Sciatic nerve (tissue), 2 donors: ENCODE measurements around the gene COP1. TPM values are rescaled to one million over a fixed set of nuclear protein-coding genes. Genes with fewer than 3 reads are reported as not detected.
"Not testable (repeated sequence)": the region's sequence is repeated elsewhere in the genome, so short reads cannot be mapped to it uniquely, and the experiment has no call there.

ENCODE experiments used
- ATAC-seq: fragments of 200-7000 bp; cut with Tn5 transposase; one replicate; pipeline ENCODE4 v1.9.1; 2020; ENCODE audit warnings: mild to moderate bottlenecking, moderate library complexity
- DNase-seq: peaks from one replicate; pipeline ENCODE4 v3.0.0-alpha.2; 2020; ENCODE audit warnings: low spot score
- intact Hi-C: fragments of 100-400 bp; cut with DNase I; formaldehyde crosslinking; loops from one replicate; pipeline ENCODE4 v1.14.2; 2022
- total RNA-seq: library from RNA; stranded (reverse); fragmentation: NEBNext Ultra II Directional; extraction: Animal tissue kit (Norgen Biotek cat#: 25700); gene quantifications from one replicate; pipeline ENCODE4 v1.2.1, GENCODE V29; 2021
- donor health status: DM: no; HTN: no; CAD: no.
- donor health status: DM: no; HTN: no; CAD: no.

Gene COP1
- total RNA-seq, 1 donor from 2014 or later, result 43.7 TPM

- ATAC-seq, intact Hi-C loops, DNase-seq: not testable (repeated sequence)
Observed at GRCh38 chr1:175992825-175993224, 214.3 kb downstream of the COP1 start.

GRCh38 chr1:175992202-175992601 is 214.9 kb downstream of the COP1 start:
- intact Hi-C loops, DNase-seq: not testable (repeated sequence)

GRCh38 chr1:175984813-175985212 is 222.3 kb downstream of the COP1 start:
- intact Hi-C loops, result no loop called here
- no peak for DNase-seq
- no peak for ATAC-seq

More at GRCh38 chr1:175992202-175992601, 214.9 kb downstream of the COP1 start:
- ATAC-seq, result not testable (repeated sequence)

- ATAC-seq (no peak), DNase-seq (no peak)
- intact Hi-C loops, result no loop called here
Observed at GRCh38 chr1:175984057-175984812, 222.9 kb downstream of the COP1 start.

DNA sequence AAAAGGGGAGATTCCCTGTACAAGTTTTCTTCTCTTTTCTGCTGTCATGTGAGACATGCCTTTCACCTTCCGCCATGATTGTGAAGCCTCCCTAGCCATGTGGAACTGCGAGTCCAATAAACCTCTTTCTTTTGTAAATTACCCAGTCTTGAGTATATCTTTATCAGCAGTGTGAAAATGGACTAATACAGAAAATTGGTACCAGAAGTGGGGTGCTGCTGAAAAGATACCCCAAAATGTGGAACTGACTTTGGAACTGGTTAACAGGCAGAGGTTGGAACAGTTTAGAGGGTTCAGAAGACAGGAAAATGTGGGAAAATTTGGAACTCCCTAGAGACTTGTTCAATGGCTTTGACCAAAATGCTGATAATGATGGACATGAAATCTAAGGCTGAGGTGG is 223.7 kb downstream of the COP1 start:
- ATAC-seq, intact Hi-C loops, DNase-seq: not testable (repeated sequence)

DNA sequence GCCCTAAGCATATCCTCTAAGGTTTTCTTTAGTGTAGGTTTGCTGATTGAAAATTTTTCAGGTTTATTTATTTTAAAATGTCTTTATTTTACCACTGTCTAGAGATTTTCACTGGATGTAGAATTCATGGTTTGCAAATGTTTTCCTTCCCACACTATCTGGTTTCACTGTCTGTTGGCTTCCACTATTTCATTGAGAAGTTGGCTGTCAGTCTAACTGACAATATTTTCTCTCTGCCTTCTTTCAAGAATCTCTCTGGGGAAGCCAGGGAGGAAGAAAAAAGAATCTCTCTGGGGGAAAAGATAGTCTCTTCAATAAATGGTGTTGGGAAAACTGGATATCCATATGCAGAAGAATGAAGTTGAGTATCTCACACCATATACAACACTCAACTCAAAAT is 226.0 kb downstream of the COP1 start:
- no peak for ATAC-seq
- no peak for DNase-seq
- intact Hi-C loops, result no loop called here

GRCh38 chr1:175978926-175979325 is 228.2 kb downstream of the COP1 start:
- intact Hi-C loops, result no loop called here
- ATAC-seq (no peak), DNase-seq (no peak)

DNA sequence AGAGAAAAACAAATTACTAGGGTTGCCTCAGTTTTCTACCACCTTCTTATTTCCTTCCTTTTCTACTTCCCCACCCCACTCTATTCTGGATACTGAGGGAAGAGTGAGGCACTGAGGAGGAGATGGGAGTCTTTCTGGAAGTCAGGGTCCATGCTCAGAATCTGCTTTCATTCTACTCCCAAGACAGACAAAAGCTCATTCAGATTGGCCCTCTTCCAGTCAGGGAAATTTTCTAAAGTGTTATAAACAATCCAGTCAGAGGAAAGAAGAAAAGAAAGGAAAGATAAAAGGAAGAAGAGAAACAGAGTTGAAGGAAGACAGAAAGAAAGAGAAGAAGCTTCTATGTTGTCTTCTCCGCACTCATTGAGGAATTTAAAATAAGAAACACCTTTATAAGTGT is 228.6 kb downstream of the COP1 start:
- no peak for ATAC-seq
- DNase-seq, result no peak
- intact Hi-C loops, result no loop called here

- intact Hi-C loops, result no loop called here
- ATAC-seq, result no peak
- no peak for DNase-seq
Observed at GRCh38 chr1:175976865-175977642, 230.0 kb downstream of the COP1 start.

DNA sequence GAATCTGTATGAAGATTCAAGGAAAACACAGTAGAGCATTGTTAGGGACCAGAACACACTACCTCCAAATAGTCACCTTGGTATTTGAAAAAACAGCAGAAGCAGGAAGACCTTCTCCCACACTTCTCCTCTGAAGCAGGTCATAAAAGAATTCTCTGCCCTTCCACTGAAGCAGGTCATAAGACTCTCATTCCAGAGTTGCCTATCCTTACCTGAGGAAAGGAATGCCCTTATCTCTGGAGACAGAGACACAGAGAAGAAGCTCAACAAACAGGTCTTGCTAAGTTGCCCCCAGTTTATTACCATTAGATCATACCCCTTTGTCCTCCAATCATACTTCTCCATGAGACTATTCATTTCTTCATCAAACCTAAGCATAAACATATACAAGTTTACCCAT is 237.9 kb downstream of the COP1 start:
- intact Hi-C loops, result no loop called here
- DNase-seq (no peak), ATAC-seq (no peak)

- intact Hi-C loops, result no loop called here
- ATAC-seq (no peak), DNase-seq (no peak)
Observed at GRCh38 chr1:175968486-175969172, 238.5 kb downstream of the COP1 start.

- ATAC-seq (no peak), DNase-seq (no peak)
- intact Hi-C loops, result no loop called here
Observed at GRCh38 chr1:175963740-175964139, 243.3 kb downstream of the COP1 start.

DNA sequence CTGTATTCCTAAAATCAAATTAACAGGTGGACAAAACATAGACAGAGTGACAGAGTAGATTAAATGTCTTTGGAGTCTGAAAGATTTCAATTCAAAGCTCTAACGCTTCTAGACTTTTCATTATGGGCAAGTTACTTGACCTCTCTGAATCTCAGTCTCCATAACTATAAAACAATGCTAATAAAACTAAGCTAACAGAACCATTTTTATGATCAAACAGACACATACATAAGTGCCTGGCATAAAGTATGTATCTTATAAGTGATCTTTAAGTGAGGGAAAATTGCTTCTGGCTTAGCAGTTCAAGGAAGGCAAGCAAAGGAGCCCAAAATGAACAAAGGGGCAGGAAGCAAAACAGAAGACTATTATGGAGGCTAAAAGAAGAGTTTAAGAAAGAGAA is 246.9 kb downstream of the COP1 start:
- no peak for DNase-seq
- intact Hi-C loops, result no loop called here

GRCh38 chr1:175951627-175952026 is 255.5 kb downstream of the COP1 start:
- ATAC-seq, result no peak
- intact Hi-C loops, result no loop called here

More for the DNA sequence above, 246.9 kb downstream of the COP1 start:
- no peak for ATAC-seq

GRCh38 chr1:175947771-175948170 is 259.3 kb downstream of the COP1 start:
- DNase-seq, result no peak
- intact Hi-C loops, result no loop called here
- ATAC-seq, result no peak

More at GRCh38 chr1:175951627-175952026, 255.5 kb downstream of the COP1 start:
- DNase-seq, result no peak

DNA sequence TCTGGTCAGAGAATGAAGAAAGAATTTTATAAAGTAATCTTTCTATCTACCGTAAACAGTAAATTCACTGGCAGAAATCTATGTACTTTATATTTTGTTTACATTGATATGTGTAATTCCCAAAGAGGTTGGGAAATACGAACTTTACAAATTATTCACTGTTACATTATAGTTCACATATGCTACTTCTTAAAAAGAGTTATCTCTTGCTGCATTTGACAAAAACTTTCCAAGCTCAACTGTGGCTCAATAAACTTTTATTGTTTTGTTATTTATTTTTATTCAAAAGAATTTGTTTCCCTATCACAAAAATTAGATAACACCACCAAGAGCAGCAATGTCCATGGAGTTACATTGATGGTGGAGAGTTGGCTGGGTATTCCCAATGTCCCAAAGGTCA is 262.5 kb downstream of the COP1 start:
- DNase-seq (no peak), ATAC-seq (no peak)
- intact Hi-C loops, result no loop called here

DNA sequence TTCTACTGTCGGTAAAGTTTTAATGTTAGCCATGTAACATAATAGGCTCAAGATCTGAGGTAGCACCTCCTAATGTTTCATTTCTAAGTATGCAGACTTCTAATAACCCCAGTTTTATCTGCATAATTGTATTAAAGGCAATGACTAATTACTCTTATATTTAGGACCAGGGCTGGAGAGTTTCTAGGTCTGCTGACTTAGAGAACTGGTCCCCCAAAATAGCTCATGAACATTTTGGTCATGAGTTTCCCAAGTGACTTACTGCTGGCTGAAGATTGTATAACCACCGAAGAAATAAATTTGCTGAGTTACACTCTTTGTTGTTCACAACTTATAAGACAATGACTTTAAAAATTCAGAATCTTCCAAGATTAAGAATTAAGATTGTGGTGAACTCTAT is 265.9 kb downstream of the COP1 start:
- intact Hi-C loops, result no loop called here
- ATAC-seq (no peak), DNase-seq (no peak)

DNA sequence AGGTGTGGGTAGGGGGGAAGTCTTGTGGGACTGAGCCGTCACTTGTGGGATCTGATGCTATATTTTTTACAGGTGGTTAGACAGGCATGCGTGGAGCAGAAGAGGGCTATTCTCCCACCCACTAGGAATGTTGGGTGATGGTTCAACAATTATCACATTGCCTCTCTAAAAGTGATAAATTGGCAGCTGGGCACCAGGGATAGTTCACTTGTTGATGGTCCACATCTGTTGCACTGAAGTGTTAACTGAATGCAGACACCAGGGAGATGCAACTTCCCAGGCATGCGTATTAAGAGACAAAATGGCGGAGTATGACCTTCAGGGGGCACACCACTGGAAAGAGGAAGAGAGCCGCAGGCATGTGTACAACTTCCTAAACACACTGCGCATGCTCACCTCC is 270.4 kb downstream of the COP1 start:
- intact Hi-C loops, result no loop called here
- DNase-seq (no peak), ATAC-seq (no peak)

DNA sequence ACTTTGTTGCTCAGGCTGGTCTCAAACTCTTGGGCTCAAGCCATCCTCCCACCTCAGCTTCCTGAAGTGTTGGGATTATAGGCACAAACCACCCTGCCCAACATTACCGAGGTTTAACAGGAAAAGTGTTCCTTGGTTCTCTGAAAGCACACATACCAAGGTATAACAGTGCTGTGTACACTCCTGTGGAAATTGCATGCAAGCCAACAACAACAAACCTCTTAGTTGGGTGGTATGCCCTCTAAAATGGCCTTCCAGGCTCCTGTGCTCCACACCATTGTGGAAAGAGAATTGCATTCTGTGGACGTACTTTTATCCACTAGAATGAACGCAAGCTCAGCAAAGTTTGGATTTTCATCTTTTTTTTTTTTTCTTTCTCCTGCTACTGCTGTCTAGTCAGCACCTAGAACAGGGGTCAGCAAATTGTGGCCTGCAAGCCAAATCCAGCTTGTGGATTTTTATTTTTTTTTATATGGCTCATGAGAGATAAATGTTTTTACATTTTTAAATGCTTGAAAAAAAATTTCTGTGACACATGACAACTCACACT is 271.4 kb downstream of the COP1 start:
- ATAC-seq (no peak), DNase-seq (no peak)
- intact Hi-C loops, result no loop called here
